GM21723 (cell line): ENCODE measurements around the gene YDJC.
A peak's percentile ranks its signal among the peaks of the same experiment; 100 is the strongest.
"Not testable (repeated sequence)": the region's sequence is repeated elsewhere in the genome, so short reads cannot be mapped to it uniquely, and the experiment has no call there.

Source experiments
- ATAC-seq: cut with Tn5 transposase; IDR thresholded peaks from one replicate; pipeline ENCODE4 v1.9.1; 2021; ENCODE audit warnings: mild to moderate bottlenecking, moderate library complexity; ENCODE audit not compliant: unreplicated experiment

Gene YDJC

DNA sequence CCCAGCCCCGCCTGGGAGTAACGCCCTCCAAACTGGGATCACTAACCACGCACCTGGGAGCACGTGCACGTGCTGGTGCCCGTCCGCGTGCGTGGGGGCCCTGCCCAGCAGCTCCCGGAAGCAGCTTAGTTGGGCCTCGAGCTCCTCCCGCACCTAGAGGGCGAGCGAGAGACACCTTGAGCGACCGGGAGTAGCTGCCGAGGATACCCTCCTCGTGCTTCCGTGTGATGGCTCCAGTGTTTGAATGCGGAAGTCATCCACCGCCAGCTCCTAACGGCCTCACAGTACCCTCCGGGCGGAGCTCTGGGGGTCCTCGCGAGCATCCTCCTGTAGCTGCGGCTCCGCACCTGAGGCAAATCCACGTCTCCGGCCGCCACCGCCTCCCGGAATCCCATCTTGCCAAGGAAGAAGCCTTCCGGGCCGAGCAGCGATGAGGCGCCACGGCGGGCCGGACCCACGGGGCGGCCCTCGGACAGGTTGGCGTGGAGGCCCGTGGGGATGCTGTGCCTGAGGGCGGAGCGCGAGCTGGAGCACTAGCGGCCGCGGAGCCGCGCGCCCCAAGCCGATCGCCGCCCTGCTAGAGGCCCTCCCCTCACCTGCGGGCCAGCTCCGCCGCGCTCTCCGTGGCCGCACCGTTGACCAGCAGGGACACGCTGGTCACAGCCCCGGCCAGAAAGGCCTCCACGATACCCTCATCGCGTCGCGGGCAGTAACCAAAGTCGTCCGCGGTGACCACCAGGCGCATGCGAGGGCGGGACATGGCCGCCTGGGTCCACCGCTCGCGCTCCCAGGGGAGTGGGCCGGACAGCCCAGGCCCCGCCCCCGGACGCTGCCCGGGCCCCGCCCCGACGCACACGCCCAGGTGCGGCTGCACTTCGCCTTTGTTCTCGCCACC lies at the start of gene YDJC:
Gene YDJC (minus strand): TSS at position 768 of the 895 bp plus-strand sequence. CDS start 8 bp downstream, at position 760.
- ATAC-seq: peak; percentile 67

DNA sequence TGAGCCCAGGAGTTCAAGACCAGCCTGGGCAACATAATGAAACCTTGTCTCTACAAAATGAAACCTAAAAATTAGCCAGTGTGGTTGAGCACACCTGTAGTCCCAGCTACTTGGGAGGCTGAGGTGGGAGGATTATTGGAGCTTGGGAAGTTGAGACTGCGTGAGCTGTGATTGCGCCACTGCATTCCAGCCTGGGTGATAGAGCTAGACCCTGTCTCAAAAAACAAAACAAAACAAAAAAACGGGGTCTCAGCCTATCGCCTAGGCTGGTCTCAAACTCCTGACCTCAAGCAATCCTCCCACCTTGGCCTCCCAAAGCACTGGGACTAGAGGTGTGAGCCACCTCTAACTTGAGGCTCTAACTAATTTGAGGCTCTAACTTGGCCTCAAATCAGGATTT lies 49.6 kb upstream of the YDJC start:
- ATAC-seq: no peak

DNA sequence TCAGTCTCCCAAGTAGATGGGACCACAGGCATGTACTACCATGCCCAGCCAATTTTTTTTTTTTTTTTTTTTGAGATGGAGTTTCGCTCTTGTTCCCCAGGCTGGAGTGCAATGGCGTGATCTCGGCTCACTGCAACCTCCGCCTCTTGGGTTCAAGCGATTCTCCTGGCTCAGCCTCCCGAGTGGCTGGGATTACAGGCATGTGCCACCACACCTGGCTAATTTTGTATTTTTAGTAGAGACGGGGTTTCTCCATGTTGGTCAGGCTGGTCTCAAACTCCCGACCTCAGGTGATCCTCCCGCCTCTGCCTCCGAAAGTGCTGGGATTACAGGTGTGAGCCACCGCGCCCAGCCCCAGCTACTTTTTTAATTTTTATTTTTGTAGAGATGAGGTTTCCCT lies 49.0 kb upstream of the YDJC start:
- ATAC-seq: not testable (repeated sequence)

DNA sequence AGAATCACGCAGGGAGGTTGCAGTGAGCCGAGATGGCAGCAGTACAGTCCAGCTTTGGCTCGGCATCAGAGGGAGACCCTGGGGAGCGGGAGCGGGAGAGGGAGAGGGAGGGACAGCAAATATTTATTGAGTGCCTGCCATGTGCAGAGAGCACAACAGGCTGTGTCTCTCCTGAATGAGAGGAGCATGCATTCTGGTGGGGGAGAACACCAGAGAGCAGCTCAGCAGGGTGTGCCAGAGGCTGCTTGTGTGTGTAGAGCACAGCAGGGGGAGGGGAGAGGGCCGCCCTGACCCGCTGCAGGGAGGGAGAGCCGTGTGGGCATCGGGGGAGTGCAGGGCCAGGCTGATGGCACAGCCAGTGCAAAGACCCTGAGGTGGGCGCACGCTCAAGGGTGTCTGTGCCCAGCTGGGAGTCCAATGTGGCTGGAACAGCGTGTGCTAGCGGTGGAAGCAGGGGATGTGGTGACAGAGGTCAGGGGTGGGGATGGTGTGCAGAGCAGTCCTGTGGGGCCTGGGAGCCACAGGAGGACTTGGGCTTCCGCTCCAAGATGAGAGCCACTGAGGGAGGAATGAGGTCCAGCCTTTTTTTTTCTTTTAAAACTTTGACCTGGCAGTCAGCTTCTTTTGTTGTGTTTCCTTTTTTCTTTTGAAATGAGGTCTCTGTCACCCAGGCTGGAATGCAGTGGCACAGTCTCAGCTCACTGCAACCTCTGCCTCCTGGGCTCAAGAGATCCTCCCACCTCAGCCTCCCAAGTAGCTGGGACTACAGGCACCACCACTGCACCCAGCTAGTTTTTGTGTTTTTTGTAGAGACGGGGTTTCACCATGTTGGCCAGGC lies 48.0 kb upstream of the YDJC start:
- no peak for ATAC-seq

DNA sequence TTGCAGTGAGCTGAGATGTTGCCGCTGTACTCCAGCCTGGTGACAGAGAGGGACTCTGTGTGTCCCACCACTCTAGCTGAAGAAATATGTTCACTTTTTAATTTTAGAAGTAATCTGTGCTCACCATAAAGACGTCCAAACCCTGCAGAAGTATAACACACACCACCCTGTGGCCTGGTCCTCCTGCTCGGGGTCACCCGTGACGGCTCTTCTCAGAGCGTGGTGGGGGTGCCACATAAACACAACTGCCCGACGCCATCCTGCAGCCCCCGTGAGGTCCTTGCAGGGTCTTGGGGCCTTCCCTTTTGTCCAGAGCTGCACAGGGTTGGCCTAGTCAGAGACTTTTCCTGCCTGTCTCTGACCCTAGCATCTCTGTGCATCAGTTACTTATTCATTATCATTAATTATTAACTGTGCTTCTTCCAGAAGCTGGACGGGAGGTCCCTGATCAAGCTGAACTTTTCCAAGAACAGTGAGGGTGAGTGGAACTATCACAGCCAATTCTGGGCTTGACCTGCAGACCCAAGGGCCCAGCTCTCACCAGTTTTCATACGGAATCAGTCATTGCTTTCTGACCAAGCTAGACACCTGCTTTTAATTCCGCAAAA lies 44.9 kb upstream of the YDJC start:
- no peak for ATAC-seq

GRCh38 chr22:21673534-21674321 lies 43.9 kb upstream of the YDJC start:
- ATAC-seq: no peak

GRCh38 chr22:21672107-21672629 lies 42.3 kb upstream of the YDJC start:
- no peak for ATAC-seq

- ATAC-seq: no peak
Measured at GRCh38 chr22:21669026-21669425, 39.2 kb upstream of the YDJC start.

GRCh38 chr22:21666786-21667185 lies 37.0 kb upstream of the YDJC start:
- no peak for ATAC-seq

GRCh38 chr22:21665047-21665851 lies 35.4 kb upstream of the YDJC start:
- ATAC-seq: no peak

DNA sequence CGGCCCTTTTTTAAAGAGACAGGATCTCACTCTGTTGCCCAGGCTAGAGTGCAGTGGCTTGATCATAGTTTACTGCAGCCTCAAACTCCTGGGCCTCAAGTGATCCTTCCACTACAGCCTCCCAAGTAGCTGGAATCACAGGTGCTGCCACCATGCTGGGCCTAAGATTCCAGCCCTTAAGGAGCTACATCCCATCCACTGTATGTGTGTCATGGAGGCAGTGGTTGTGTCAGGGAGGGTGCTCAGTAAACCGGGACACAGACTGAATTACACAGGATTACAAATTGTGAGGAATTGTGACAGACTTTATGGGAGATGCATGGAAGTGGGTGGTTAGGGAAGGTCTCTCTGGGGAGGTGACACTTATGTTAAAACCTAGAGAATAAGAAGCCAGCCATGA lies 33.9 kb upstream of the YDJC start:
- no peak for ATAC-seq

DNA sequence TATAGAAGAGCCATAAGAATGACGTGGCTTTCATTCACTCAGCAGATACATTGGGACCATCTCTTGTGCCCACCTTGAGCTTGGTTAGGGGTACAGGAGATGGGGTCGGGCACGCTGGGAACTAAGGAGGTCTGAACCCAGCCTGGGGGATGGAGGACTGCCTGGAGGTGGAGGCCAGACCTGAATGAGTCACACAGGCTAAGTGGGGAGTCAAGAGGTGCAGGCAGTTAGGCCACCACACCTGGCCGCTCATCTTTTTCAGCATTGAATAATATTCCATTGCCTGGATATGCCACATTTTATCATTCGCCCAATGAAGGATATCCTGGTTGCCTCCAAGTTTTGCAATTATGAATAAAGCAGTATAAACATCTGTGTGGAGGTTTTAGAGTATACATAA lies 32.2 kb upstream of the YDJC start:
- no peak for ATAC-seq

DNA sequence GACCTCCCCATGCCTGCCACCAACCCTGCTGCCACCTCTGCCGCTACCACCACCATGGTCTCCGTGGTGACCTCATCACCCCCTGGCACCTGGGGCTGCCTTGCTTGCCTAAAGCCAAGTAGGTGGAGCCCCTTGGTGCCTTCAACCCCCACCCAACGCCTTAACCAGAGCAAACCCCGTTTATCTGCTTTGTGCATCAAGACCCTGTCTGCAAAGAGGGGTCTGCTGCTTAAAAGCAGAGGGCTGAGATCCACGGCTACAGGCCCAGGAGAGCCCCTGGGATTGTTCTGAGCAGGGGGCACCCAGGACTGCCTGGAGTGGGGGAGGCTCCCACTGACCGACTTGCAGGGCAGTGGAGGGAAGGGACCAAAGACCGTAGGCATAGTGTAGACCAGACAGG lies 31.1 kb upstream of the YDJC start:
- no peak for ATAC-seq

DNA sequence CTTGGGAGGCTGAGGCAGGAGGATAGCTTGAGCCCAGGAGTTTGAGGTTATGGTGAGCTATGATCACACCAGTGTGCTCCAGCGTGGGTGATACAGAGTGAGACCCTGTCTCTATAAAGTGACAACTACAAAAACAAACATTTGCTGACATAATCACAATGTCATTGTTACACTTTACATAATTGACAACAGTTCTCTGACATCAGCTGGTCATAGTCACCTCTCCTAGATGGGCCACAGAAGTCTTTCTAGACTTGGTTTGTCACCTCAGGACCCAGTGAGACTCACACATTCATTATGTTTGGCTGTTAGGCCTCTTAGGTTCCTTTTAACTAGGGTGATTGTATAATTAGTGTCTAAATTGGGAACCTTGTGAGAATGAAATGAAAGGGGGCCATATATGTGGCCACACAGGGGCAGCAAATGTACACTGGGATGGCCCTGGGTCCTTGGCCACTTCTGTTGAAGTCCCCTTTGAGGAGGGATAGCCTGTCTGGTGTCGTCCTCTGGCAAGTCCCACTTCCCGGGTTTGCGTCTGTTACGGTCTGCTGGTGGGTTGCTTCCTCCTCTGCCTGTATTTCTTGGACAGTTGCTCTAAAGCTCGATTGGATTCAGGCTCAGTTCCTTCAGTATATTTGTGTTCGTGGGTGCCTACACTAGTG lies 30.2 kb upstream of the YDJC start:
- no peak for ATAC-seq

DNA sequence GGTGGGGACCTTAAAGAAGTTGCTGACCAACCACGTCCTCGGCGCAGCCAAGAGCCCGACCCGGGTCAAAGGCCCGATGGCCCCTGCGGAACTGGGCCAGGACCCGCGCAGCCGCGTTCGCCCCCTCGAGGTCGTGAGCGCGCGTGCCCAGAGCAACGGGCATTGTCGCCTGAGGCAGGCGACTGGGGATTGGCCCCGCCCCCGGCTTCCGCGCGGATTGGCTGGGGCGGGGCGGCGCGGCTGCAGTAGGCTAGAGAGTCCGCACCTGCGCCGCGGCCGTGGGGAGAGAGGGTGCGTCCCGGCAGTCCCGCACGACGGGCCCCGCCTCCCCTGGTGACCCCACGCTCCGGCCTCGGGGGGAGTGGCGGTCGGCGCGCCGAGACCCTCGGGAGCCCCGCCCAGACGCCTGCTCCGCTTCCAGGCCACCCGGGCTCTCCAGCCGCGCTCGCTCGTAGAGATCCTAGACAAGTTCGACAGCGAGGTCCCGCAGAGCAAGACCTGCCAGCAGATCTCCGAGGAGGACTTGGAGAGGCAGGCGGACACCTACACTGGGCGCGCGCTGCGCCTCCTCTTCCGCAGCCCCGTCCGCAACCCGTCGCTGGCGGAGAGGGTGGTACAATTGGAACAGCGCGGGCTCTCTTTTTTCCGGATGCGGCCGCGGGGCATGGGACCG lies 27.7 kb upstream of the YDJC start:
- peak; percentile 70 for ATAC-seq

GRCh38 chr22:21657020-21657359 lies 27.2 kb upstream of the YDJC start:
- ATAC-seq: no peak

DNA sequence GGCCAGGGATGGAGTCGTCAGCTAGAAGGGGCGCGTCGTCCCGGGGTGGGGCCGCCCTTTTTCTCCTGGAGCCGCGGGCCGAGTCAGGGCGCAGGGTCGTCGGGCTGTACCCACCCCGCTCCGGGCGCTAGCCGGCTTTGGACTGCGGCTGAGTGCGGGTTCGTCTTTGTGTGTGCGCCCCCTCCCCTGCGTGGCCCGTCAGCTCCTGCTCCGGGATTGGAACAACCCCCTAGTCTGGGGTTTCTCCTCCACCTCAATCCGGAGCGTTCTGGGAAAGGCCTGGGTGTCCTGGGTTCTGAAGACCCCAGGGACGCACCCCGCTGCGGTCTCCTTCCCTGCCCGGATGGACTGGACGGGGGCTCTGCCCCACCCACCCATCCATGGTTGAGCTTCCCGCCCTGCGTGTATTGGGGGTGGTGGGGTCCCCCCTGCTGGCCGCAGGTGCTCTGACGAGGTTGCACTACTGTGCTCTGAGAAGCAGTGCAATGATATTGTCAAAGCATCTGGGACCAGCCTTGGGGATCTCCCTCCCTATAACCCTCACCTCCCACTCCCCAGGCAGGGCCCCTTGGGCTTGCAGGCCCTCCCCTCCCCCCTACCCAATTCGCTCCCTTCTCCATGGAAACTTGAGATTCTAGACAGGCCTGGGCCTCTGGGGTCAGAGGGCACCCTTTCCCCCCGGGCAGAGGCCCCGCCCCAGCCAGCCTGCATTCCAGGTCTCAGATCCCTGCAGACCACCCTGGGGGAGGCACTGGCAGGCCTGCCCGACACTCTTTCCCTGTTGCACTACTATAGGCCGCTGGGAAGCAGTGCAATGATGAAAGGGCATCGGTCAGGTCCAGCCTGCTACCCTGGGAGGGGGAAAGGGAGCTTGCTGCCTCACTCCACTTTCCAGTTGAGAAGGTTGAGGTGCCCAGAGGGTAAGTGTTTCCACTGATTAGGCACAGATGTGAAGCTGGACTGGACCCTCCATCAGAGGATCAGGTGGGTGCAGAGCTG lies 23.0 kb upstream of the YDJC start:
- ATAC-seq: no peak
